Body of pancreas (tissue), 4 donors: ENCODE results near the gene FARS2.

Experiments used
- POLR2A ChIP-seq, 3 donors: fragments of 450-650 bp; IDR thresholded peaks; one replicate each; pipeline ENCODE4 v1.6.1; 2016; ENCODE audit warnings: antibody characterized with exemption in 3 of 3, mild to moderate bottlenecking in 2 of 3
- TF ChIP-seq, protein P1 (sequence below), 7 experiments: fragments of 450-650 bp in 4 of 7; fragments of 200-600 bp in 3 of 7; sonication (generic) in 3 of 7; IDR thresholded peaks; one replicate each; pipeline ENCODE4 v1.5.1; 2016 to 2019; ENCODE audit warnings: antibody characterized with exemption in 7 of 7

GRCh38 chr6:5623769-5624168 lies 362.5 kb downstream of the FARS2 start:
- TF ChIP-seq, protein P1, sequence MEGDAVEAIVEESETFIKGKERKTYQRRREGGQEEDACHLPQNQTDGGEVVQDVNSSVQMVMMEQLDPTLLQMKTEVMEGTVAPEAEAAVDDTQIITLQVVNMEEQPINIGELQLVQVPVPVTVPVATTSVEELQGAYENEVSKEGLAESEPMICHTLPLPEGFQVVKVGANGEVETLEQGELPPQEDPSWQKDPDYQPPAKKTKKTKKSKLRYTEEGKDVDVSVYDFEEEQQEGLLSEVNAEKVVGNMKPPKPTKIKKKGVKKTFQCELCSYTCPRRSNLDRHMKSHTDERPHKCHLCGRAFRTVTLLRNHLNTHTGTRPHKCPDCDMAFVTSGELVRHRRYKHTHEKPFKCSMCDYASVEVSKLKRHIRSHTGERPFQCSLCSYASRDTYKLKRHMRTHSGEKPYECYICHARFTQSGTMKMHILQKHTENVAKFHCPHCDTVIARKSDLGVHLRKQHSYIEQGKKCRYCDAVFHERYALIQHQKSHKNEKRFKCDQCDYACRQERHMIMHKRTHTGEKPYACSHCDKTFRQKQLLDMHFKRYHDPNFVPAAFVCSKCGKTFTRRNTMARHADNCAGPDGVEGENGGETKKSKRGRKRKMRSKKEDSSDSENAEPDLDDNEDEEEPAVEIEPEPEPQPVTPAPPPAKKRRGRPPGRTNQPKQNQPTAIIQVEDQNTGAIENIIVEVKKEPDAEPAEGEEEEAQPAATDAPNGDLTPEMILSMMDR (IDR thresholded peaks at IDR 0.05), result no peak
- no peak for TF ChIP-seq POLR2A (IDR thresholded peaks at IDR 0.05)
